GM19099 (cell line): ENCODE measurements around the gene KLHDC10.

ENCODE experiments used
- POLR2A ChIP-seq: IDR thresholded peaks from 3 replicates; pipeline ENCODE4 v1.6.1; 2011; ENCODE audit warnings: low read depth; ENCODE audit not compliant: insufficient read length; ENCODE audit errors: extremely low read depth

KLHDC10 gene

GRCh38 chr7:130112093-130112492, 41.8 kb downstream of the KLHDC10 start:
- TF ChIP-seq POLR2A, result no peak

- TF ChIP-seq POLR2A, result no peak
Measured at GRCh38 chr7:130112662-130113425, 42.5 kb downstream of the KLHDC10 start.

- TF ChIP-seq POLR2A, result no peak
Measured at GRCh38 chr7:130113887-130114286, 43.6 kb downstream of the KLHDC10 start.

- TF ChIP-seq POLR2A, result no peak
Measured at GRCh38 chr7:130114374-130114773, 44.0 kb downstream of the KLHDC10 start.

GRCh38 chr7:130114776-130115175, 44.4 kb downstream of the KLHDC10 start:
- no peak for TF ChIP-seq POLR2A

GRCh38 chr7:130118294-130118693, 48.0 kb downstream of the KLHDC10 start:
- no peak for TF ChIP-seq POLR2A

GRCh38 chr7:130118801-130119200, 48.5 kb downstream of the KLHDC10 start:
- TF ChIP-seq POLR2A, result no peak

GRCh38 chr7:130123501-130123900, 53.2 kb downstream of the KLHDC10 start:
- TF ChIP-seq POLR2A, result no peak

GRCh38 chr7:130124711-130125110, 54.4 kb downstream of the KLHDC10 start:
- TF ChIP-seq POLR2A, result no peak

GRCh38 chr7:130127404-130127803, 57.1 kb downstream of the KLHDC10 start:
- no peak for TF ChIP-seq POLR2A

- TF ChIP-seq POLR2A, result no peak
Measured at GRCh38 chr7:130127821-130128317, 57.5 kb downstream of the KLHDC10 start.

- TF ChIP-seq POLR2A, result no peak
Measured at GRCh38 chr7:130129011-130129411, 58.7 kb downstream of the KLHDC10 start.

GRCh38 chr7:130131191-130131834, 61.0 kb downstream of the KLHDC10 start:
- no peak for TF ChIP-seq POLR2A

- no peak for TF ChIP-seq POLR2A
Measured at GRCh38 chr7:130131964-130132875, 61.9 kb downstream of the KLHDC10 start.

- TF ChIP-seq POLR2A, result no peak
Measured at GRCh38 chr7:130133029-130133782, 62.9 kb downstream of the KLHDC10 start.

GRCh38 chr7:130134106-130134636, 63.8 kb downstream of the KLHDC10 start:
- no peak for TF ChIP-seq POLR2A
